Hepatocyte (in vitro differentiated cells): ENCODE measurements around the gene PALLD. TPM values are rescaled to one million over a fixed set of nuclear protein-coding genes. Genes with fewer than 3 reads are reported as not detected.

Experiments
- DNase-seq: peaks from one replicate; pipeline ENCODE4 v3.0.0-alpha.2; 2016; ENCODE audit warnings: low spot score
- H2AFZ ChIP-seq: fragments of 200-600 bp; sonication (generic); 2 replicates; pipeline ENCODE4 v1.6.0; 2016; ENCODE audit warnings: antibody characterized with exemption, mild to moderate bottlenecking
- H3K27ac ChIP-seq: fragments of 200-600 bp; sonication (generic); 2 replicates; pipeline ENCODE4 v1.5.1; 2016; ENCODE audit warnings: mild to moderate bottlenecking
- H3K27me3 ChIP-seq: fragments of 200-600 bp; sonication (generic); 2 replicates; pipeline ENCODE4 v1.6.1; 2016
- H3K36me3 ChIP-seq: fragments of 200-600 bp; sonication (generic); replicated peaks from 2 replicates; pipeline ENCODE4 v1.5.1; 2016; ENCODE audit warnings: low read depth; ENCODE audit not compliant: insufficient read depth
- H3K4me1 ChIP-seq: fragments of 200-600 bp; sonication (generic); 2 replicates; pipeline ENCODE4 v1.5.1; 2016; ENCODE audit warnings: mild to moderate bottlenecking, moderate library complexity; ENCODE audit not compliant: insufficient read depth
- H3K4me2 ChIP-seq: fragments of 200-600 bp; sonication (generic); 2 replicates; pipeline ENCODE4 v1.6.0; 2016
- H3K4me3 ChIP-seq: fragments of 200-600 bp; sonication (generic); 2 replicates; pipeline ENCODE4 v1.5.1; 2016; ENCODE audit warnings: mild to moderate bottlenecking
- H3K79me2 ChIP-seq: fragments of 200-600 bp; sonication (generic); 2 replicates; pipeline ENCODE4 v1.6.0; 2017; ENCODE audit warnings: mild to moderate bottlenecking
- H3K9me2 ChIP-seq: fragments of 200-600 bp; sonication (generic); replicated peaks from 2 replicates; pipeline ENCODE4 v1.6.0; 2017; ENCODE audit warnings: mild to moderate bottlenecking; ENCODE audit not compliant: insufficient read depth
- H3K9me3 ChIP-seq: fragments of 200-600 bp; sonication (generic); 2 replicates; pipeline ENCODE4 v1.5.1; 2016; ENCODE audit warnings: low read depth, mild to moderate bottlenecking
- H4K20me1 ChIP-seq: fragments of 200-600 bp; sonication (generic); 2 replicates; pipeline ENCODE4 v1.6.0; 2016; ENCODE audit warnings: mild to moderate bottlenecking; ENCODE audit not compliant: insufficient read depth, poor library complexity, severe bottlenecking
- EZH2 ChIP-seq: fragments of 200-600 bp; sonication (generic); IDR thresholded peaks from 2 replicates; pipeline ENCODE4 v1.6.1; 2016; ENCODE audit warnings: antibody characterized with exemption, mild to moderate bottlenecking, borderline replicate concordance
- EZH2phosphoT487 ChIP-seq: fragments of 200-600 bp; sonication (generic); IDR thresholded peaks from one replicate; pipeline ENCODE4 v1.6.1; 2018; ENCODE audit warnings: antibody characterized with exemption, mild to moderate bottlenecking, low read depth, moderate library complexity; ENCODE audit not compliant: unreplicated experiment, severe bottlenecking
- WGBS: methylation state at CpG from one replicate; pipeline ENCODE4 v1.1.6; 2016; ENCODE audit warnings: low lambda C conversion rate; ENCODE audit errors: missing lambda C conversion rate; 5-methylcytosine and 5-hydroxymethylcytosine counted together
- polyA plus RNA-seq: library from polyadenylated mRNA; unstranded; fragments of >200 nt; fragmentation: Nextera tagmentation; extraction: Ambion mirVana; gene quantifications from 2 replicates; pipeline ENCODE4 v1.2.1, GENCODE V29; 2016
- total RNA-seq: library from RNA; depleted of rRNA; stranded (reverse); fragments of >200 nt; gene quantifications from 2 replicates; pipeline ENCODE4 v1.2.3, GENCODE V29; 2014
- TF ChIP-seq, protein P1 (sequence below): fragments of 200-600 bp; sonication (generic); IDR thresholded peaks from 2 replicates; pipeline ENCODE4 v1.5.1; 2016; ENCODE audit warnings: antibody characterized with exemption, mild to moderate bottlenecking; ENCODE audit not compliant: poor library complexity

Gene PALLD
- total and polyA plus RNA-seq, 2 experiments from 2014 or later: 82.7 to 85.2 TPM

DNA sequence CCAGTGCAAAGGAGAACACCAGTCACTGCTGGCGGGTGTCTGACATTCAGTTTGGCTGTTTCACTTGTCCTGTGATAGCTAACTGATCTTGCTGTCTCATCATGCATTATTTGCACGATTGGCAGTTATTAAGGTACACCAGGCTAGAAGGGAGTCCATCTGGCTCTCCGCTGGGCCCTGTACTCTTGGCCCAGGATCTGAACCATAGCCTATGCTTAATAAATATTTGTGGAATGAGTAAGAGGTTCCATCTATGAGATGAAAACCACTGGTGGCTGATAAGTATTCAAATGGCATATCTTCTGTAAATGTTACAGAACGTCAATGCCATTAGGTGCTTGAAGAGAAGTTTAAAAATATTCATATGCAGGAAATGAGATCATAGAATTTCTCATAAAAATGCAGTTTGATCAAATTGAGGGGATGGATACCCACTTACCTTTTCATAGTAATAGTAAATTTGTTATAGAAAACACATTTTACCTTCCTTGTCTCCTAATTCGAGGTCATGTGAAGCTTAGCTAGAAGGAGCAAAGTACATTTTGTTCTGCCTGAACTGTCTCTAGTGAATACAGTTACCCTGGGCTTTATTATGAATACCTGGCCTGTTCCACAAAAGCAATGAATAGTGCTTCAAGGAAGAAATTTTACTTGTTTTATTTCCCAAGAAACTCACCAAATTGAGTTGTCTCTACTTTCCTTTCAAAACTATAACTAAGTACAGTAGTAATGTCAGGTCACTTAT is 299.7 kb downstream of the PALLD start:
- Histone ChIP-seq H3K4me3 (no peak overlapping the region), H3K27ac (peak overlapping the region; percentile 87), H3K9me2 (no peaks in the 10 kb centered on the region), H3K9me3 (no peaks in the 10 kb centered on the region), H3K36me3 (no peaks in the 10 kb centered on the region), H3K4me1 (peaks cover 23% of the 10 kb centered on the region), H3K4me2 (peak overlapping the region; percentile 18), H2AFZ (no peak overlapping the region), H3K79me2 (no peaks in the 10 kb centered on the region), H3K27me3 (no peaks in the 10 kb centered on the region), H4K20me1 (no peaks in the 10 kb centered on the region)
- TF ChIP-seq EZH2phosphoT487 (no peak), EZH2 (no peak)
- TF ChIP-seq, protein P1, sequence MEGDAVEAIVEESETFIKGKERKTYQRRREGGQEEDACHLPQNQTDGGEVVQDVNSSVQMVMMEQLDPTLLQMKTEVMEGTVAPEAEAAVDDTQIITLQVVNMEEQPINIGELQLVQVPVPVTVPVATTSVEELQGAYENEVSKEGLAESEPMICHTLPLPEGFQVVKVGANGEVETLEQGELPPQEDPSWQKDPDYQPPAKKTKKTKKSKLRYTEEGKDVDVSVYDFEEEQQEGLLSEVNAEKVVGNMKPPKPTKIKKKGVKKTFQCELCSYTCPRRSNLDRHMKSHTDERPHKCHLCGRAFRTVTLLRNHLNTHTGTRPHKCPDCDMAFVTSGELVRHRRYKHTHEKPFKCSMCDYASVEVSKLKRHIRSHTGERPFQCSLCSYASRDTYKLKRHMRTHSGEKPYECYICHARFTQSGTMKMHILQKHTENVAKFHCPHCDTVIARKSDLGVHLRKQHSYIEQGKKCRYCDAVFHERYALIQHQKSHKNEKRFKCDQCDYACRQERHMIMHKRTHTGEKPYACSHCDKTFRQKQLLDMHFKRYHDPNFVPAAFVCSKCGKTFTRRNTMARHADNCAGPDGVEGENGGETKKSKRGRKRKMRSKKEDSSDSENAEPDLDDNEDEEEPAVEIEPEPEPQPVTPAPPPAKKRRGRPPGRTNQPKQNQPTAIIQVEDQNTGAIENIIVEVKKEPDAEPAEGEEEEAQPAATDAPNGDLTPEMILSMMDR: no peak
- WGBS: 53% methylated on average over 5 of the region's 5 CpGs
- DNase-seq: peak; percentile 67

DNA sequence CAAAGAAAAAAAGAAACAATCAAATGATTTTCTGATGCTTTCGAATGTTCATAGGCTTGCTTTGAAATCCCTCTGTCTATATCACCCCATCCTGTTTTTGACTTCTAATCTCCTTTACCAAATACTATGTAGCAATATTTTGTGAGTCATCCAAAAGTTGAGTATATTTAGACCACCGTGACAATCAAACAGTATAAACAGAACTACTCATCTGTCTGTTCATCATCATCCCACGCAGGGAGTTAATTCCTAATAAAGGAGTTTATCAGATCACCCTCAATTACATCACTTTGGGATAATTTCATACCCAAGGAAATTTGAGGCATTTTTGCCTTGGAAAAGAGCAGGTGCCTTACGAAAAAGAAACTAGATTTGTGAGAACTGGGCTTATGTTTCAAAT is 300.3 kb downstream of the PALLD start:
- no peak overlapping the region for H2AFZ ChIP-seq
- 40% methylated on average over 4 of the region's 4 CpGs for WGBS
- no peaks in the 10 kb centered on the region for H3K9me3 ChIP-seq
- no peaks in the 10 kb centered on the region for H3K9me2 ChIP-seq
- peaks cover 23% of the 10 kb centered on the region for H3K4me1 ChIP-seq
- no peaks in the 10 kb centered on the region for H3K27me3 ChIP-seq
- H3K79me2 ChIP-seq: no peaks in the 10 kb centered on the region
- no peak for TF ChIP-seq EZH2
- TF ChIP-seq, protein P1: no peak
- no peak for TF ChIP-seq EZH2phosphoT487
- H4K20me1 ChIP-seq: no peaks in the 10 kb centered on the region
- DNase-seq: no peak
- H3K36me3 ChIP-seq: no peaks in the 10 kb centered on the region
- H3K4me2 ChIP-seq: peak overlapping the region; percentile 18
- H3K27ac ChIP-seq: peak overlapping the region; percentile 87
- H3K4me3 ChIP-seq: no peak overlapping the region

DNA sequence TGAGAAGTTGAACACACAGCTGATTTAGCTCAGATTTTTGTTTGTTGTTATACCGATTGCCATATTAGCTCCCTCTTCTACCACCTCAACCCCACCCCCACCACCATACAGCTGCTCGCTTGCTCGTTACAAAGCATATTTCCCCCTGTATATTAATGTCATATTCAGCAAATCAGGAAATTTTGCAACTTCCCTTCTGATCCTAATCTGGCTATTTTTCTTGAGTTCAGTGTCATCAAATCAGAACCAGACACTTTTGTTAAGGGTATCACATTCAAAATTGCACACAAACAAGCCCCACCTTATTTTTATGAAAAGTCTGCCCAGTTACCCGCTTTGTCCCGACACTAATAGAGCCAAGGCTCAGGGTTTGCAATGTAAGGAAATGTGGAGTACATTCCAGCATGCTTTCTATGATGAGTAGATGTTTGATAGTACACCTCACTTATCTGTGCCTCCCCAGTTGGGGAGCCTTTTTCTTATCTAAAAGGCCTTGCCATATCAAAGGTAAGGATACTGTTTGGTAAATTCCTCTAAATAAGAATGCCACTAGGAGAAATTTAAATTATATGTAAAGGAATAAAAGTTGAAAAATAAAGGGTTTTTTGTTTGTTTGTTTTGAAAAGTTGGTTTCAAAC is 301.0 kb downstream of the PALLD start:
- Histone ChIP-seq H3K9me2 (no peaks in the 10 kb centered on the region), H3K4me1 (peaks cover 23% of the 10 kb centered on the region), H3K4me3 (no peak overlapping the region), H3K27ac (peak overlapping the region; percentile 87), H4K20me1 (no peaks in the 10 kb centered on the region), H3K9me3 (no peaks in the 10 kb centered on the region), H3K36me3 (no peaks in the 10 kb centered on the region), H3K27me3 (no peaks in the 10 kb centered on the region), H3K4me2 (no peak overlapping the region), H2AFZ (no peak overlapping the region), H3K79me2 (no peaks in the 10 kb centered on the region)
- TF ChIP-seq EZH2phosphoT487: no peak
- no peak for TF ChIP-seq EZH2
- TF ChIP-seq, protein P1: no peak
- no peak for DNase-seq
- WGBS: 79% methylated on average over 5 of the region's 5 CpGs
